GM12872 (cell line): ENCODE measurements around the gene ANKRD9.

Source experiments
- TF ChIP-seq, protein P1 (sequence below): IDR thresholded peaks from 3 replicates; pipeline ENCODE4 v1.5.1; 2011; ENCODE audit warnings: low read depth, mild to moderate bottlenecking, low read length, moderate library complexity; ENCODE audit not compliant: insufficient read depth

ANKRD9 gene

GRCh38 chr14:102487204-102487577, 22.4 kb downstream of the ANKRD9 start:
- TF ChIP-seq, protein P1, sequence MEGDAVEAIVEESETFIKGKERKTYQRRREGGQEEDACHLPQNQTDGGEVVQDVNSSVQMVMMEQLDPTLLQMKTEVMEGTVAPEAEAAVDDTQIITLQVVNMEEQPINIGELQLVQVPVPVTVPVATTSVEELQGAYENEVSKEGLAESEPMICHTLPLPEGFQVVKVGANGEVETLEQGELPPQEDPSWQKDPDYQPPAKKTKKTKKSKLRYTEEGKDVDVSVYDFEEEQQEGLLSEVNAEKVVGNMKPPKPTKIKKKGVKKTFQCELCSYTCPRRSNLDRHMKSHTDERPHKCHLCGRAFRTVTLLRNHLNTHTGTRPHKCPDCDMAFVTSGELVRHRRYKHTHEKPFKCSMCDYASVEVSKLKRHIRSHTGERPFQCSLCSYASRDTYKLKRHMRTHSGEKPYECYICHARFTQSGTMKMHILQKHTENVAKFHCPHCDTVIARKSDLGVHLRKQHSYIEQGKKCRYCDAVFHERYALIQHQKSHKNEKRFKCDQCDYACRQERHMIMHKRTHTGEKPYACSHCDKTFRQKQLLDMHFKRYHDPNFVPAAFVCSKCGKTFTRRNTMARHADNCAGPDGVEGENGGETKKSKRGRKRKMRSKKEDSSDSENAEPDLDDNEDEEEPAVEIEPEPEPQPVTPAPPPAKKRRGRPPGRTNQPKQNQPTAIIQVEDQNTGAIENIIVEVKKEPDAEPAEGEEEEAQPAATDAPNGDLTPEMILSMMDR, result no peak

GRCh38 chr14:102486513-102487203, 22.9 kb downstream of the ANKRD9 start:
- TF ChIP-seq, protein P1, result no peak

- TF ChIP-seq, protein P1, result no peak
These were observed 23.7 kb downstream of the ANKRD9 start for GRCh38 chr14:102485693-102486512.

DNA sequence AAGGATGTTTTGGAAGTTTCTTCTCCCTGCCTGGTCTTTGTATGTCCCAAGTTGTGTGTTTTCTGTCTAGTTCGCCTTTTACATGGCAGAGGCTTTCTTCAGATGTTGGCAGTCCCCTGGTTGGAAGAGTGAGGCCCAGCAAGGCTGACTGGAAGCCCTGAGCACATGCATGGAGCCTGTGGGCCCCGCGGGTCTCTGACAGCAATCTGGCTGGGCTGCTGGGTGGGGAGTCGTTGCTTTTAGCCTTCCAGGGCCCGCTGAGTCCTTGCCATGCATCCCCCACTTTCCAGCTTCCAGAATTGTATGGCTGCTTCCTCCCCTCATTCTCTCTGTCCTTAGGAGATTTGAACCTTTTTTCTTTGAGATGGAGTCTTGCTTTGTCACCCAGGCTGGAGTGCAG, 25.3 kb downstream of the ANKRD9 start:
- TF ChIP-seq, protein P1, result no peak

GRCh38 chr14:102481791-102482238, 27.8 kb downstream of the ANKRD9 start:
- TF ChIP-seq, protein P1, result no peak

- TF ChIP-seq, protein P1, result no peak
These were observed 28.2 kb downstream of the ANKRD9 start for GRCh38 chr14:102481371-102481770.

DNA sequence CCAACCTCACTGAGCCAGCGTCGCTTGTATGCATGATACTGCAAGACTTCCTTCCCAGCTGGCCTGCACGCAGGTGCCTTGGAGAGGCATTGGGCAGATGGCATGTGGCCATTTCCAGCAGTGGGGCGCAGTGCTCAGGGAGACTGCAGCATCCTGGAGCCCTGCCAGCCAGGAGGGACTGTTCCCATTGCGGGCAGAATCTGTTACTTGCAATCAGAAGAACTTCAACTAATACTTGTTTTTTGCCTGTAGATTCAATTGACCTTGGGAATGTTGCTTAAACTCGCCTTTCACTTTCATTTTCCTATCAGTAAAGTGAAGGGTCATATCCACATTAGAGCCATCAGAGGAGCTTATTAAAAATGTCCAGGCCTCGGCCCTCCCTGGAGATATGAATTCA, 29.8 kb downstream of the ANKRD9 start:
- TF ChIP-seq, protein P1, result no peak
